Stimulated activated CD8-positive, alpha-beta memory T cell treated with anti-CD3 and anti-CD28 coated beads, Interleukin-4, amount 100 ng/mL, for 24 hours (primary cell): ENCODE data around the gene CPT2.

Source experiments
- DNase-seq: peaks from one replicate; pipeline ENCODE4 v3.0.0-alpha.2; 2020; ENCODE audit warnings: low read depth

CPT2 gene

DNA sequence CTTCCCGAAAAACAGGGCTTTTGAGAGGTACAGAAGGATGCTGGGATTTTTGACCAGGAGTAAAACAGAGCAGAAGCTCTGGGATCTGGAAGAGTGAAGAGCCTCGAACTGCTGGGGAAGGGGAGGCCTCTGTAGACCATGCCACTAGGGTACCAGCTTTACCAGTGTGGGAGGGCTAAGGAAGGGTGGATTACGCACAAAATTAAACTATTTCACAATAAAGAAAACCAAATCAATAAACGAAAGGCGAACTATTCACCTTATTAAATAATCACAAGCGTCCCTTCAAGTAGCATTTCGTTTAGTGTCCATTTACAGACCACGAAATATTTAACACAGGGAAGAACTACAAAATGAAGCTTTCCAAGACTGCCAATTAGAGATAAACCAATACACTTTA lies 23.1 kb downstream of the CPT2 start:
- no peak for DNase-seq

DNA sequence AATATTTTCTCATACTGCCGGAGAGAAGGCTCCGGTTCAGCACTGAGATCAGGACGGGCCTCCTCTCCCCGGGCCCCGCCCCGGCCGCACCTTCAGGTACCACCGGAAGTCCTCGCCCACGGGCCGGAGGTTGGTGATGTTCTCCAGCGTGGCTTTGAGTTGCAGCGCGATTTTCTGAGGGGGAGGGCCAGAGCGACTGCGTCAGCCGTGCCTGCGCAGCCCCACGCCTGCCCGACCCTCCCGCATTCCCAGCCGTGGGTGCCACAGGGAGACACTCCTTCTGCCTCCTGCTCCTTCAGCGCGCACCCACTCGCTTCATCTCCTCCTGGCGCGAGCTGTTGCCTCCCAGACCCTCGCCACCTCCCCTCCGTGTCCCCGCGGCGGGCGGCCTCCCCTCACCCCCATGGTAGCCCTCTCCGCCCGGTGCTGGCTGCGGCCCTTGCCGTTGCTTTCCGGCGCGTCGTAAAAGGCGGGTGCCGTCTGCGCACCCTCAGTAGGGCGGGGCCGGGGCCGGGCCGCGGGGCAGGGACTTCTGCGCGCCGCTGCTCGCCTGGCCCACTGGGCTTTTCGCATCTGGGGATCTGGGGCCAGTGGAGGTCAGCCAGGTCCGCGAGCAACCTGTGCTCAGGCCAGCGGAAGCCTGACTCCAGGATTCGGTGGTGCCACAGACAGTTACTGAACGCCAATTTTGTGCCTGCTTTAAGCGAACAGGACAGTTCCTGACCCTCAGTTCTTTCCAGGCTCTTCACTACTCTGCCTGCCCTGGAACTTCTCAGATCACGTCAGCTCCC lies 23.7 kb downstream of the CPT2 start, which contains the start of gene CZIB:
Gene CZIB (minus strand): TSS at position 464 of the 791 bp plus-strand sequence. CDS start 59 bp downstream, at position 405.
- peak; percentile 94 for DNase-seq

GRCh38 chr1:53220962-53221286 lies 24.3 kb downstream of the CPT2 start:
- no peak for DNase-seq

DNA sequence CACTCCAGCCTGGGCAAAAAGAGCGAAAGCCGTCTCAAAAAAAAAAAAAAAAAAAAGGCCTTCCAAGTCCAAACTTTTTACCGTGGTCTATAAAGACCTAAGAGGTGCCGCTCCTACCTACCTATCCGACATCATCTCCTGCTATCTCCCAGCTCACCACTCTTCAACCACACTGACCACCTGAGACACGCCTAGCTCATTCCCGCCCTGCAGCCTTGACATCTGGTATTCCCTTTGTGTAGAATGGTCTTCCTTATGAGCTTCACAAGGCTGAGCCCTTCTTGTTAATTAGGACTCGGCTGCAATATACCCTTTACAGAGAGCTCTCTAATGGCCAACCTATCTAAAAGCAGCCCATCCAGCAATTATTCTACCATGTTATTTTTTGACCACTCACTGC lies 41.0 kb downstream of the CPT2 start:
- no peak for DNase-seq

DNA sequence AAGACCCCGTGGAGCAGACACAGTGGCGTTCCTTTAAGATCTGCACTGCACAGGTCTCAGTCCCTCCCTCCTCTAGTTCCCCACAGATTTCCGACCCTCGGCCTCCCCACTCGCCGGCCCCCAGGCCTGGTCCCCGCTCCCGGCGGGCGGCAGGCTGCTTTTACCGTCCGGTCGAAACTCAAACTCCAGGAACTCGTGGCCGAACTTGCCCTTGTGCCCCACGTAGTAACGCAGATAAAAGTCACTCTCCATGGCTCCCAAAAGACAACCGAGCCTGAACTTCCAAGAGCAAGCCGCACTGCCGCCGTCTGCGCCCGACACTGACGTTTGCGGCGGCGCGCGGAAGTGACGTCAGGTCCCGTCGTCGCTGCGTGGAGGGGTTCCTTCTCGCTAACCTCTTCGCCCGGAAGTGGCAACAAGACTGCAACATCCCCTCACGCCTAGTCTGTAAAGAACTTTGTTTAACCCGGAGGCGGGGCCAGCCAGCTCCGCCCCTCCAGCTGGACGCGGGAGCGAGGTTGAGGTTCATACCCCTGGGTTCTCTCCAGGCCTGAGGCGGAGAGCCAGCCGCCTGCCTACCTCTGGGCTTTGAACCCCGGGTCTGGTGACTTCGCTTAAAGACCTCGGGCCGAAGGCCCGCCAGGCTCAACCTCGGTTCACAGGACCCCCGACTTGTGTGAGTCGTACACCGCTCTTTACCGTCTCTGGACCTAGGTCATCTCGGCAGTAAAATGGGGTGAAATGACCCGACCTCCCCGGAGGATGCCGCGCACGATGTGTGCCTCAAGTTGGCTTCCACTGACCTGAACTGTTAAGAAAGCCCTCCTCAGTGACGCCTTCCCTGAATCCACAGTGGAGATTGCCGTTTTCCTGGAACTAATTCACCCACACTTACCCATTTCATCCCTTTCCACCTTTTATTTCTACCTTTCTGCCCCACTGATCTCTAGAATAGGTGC lies 41.9 kb downstream of the CPT2 start, which contains the start of gene MAGOH:
Gene MAGOH (minus strand): TSS at position 322 of the 959 bp plus-strand sequence. CDS start 70 bp downstream, at position 252.
- peak; percentile 93 for DNase-seq

DNA sequence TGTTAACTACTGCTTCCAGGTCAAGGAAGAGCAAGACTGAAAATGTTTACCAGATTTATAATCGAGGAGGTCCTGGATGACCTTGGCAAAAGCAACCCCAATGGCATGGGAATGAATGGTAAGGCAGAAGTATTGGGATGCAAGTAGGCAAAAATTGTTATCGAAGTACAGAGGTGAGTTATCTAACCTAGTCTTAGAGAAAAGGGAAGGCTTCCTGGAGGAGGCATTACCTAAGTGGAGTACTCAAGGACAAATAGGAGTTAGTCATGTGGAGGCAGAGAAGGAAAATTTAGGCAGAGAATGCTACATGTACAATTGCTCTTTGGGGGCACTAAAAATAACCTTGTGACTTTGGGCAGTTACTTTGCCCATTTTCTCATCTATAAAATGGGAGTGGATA lies 45.2 kb downstream of the CPT2 start:
- DNase-seq: no peak

DNA sequence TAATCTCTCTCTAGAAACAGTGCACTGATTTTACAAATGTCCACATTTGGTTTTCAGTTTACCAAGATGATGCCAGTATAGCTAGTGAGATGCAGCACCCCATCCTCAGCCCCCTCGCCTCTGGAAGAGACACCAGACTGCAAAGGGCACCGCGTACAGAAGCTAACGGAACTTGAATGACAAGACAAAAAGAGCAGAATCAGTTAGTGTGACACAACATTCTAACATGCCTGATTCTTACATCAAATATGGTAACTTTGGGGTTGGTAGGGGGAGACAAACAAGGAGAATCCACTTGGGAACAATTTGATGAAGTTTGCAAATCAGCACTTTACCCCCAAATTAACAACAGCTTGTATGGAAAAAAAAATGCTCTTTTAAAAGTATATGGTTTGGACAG lies 45.8 kb downstream of the CPT2 start:
- DNase-seq: no peak

GRCh38 chr1:53244141-53244540 lies 47.5 kb downstream of the CPT2 start:
- DNase-seq: no peak

- no peak for DNase-seq
These were observed 49.9 kb downstream of the CPT2 start for GRCh38 chr1:53246261-53247134.

DNA sequence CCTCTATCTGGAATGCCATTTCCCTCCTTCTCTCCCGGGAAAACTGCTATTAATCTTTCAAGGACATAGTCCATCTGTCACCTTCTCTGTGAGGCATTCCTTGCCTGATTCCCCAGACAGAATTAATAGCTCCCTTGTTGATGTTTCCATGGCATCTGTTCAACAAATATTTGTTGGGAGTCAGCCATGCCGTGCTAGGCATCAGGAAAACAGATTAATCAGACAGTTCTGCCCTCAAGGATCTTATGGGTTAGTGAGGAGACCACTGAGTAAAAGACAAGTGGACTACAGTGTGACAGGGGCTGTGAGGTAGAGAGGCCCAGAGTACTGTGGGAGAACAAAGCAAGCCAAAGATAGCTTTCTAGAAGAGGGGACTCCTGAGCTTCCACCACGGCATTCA lies 53.1 kb downstream of the CPT2 start:
- no peak for DNase-seq

- DNase-seq: no peak
These were observed 53.7 kb downstream of the CPT2 start for GRCh38 chr1:53250325-53250724.

DNA sequence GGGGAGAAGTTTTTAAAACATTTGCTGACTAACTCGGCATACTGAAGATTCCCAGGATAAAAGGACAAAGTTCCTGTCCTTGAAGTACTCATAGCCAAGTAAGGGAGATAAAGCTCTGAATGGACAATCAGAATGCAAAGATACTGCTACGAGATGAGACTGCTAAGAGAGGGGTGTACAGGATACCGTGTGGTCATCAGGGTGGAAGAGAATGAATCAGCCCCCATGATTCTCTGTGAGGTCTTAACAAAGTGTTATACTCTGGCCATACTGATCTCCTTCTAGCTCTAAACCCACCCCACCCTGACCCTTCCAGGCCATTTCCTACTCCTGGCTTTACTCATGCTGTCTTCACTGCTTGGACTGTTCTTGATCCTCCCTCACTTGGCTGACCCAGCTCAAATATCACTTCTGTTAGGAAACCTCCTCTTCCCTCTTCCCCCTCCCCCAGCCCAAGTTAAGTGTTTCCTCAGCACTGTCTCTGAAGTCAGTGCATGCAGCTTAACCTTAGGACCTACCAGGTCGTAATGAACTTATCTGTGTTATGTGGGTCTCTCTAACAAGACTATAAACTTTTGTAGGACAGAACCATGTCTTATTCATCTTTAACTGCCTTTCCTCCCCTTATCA lies 57.5 kb downstream of the CPT2 start:
- DNase-seq: no peak

- no peak for DNase-seq
These were observed 58.4 kb downstream of the CPT2 start for GRCh38 chr1:53255031-53255430.

DNA sequence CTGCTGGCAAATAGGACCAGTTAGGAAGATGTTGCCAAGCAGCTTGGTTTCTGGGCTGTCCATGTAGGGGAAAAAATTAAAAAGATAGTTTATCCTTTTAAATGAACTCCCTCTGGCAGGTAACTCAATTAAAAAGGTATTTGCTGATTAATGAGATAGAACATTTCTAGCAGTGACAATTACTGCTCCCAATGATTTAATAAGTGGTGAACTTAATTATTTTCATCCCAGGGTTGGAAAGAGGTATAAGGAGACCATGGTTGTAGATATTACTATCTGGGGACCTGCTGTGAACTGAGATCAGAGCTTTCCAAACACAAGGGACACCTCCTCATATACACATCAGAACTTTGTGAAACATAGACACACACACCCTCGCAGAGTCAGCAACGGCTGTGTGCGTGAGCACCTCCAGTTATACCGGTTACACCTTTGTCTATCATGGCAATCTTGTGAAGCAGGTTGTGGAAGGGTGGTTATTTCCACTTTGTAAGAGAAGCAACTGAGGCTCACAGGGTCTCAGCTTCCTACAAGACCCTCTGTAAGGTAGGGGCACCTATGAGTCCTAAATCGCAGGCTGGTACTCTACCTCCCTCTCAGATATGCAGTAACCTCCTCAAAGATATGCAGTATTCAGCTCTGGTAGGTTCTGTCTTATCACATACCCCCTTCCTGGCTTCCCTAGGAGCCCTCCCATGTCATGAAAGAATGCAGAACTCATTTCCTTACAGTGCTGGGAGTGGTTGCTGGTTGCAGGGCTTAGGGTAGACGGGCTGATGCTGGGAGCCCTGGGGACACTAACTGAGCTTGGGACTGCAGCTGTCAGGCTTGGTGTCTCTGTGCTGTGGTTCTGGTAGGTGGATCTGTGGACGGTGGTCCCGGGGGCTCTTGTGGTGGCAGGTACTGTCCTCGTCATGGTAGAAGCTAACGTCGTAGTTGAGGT lies 60.2 kb downstream of the CPT2 start:
- no peak for DNase-seq

DNA sequence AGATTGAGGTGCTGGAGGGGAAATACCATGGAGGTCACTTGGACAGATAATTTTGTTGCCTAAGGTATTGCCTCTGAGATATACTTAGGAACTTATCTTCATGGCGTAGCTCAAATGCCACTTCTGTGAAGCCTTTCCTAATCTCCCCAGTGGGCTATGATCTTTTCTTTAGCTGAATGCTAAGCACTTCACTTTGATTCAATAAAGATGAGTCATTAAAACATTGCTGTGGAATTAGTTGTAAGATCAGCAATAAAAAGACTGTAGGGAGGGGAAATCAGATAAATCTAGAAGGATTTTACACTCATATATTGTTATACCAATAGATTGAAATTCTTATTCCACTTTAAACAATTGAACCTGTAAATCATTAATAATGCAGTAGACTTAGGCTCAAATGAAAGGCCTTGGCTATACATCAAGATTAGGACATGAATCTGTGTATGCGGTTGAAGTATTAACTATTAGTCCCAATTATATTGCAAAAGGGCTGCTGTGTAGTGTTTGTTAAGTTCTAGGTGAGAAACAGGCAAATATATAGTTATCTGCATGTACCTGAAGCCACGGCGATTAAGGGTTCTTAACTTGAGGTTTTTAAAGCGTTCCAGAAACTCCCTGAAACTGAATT lies 60.9 kb downstream of the CPT2 start:
- DNase-seq: no peak

DNA sequence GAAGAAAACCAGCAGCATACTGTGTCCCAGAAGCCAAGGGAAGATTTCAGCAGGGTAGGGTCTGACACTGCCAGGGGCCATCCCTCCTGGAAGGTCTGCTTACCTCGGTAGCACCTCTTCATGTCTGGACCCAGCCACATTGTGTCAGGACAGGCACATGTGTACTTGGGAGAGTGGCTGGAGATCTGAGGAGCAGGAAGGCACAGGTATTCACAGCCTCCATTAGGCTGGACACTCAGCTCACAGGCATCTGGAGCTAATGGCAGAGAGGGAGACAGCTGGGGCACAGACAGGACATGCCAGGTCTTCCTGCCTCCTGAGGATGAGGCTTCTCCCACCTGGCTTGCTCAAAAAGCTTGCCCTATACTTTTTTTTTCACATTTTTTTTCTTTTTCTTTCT lies 61.6 kb downstream of the CPT2 start:
- no peak for DNase-seq

- no peak for DNase-seq
These were observed 63.3 kb downstream of the CPT2 start for GRCh38 chr1:53259932-53260331.

GRCh38 chr1:53260631-53261247 lies 64.1 kb downstream of the CPT2 start:
- no peak for DNase-seq

- no peak for DNase-seq
These were observed 65.4 kb downstream of the CPT2 start for GRCh38 chr1:53262000-53262399.
